Lung (tissue), 12 donors: Measurements from ENCODE around the gene BET1L. TPM values are rescaled to one million over a fixed set of nuclear protein-coding genes. Genes with fewer than 3 reads are reported as not detected.

Source experiments
- ATAC-seq: fragments of 200-7000 bp; cut with Tn5 transposase; one replicate; pipeline ENCODE4 v1.9.1; 2020; ENCODE audit warnings: moderate number of reproducible peaks; ENCODE audit not compliant: insufficient read depth, low FRiP score
- DNase-seq, 3 donors: peaks; one replicate each; pipeline ENCODE4 v3.0.0-alpha.2; 2013 to 2017
- H3K27ac ChIP-seq, 2 donors: one replicate each; pipeline ENCODE4 v1.5.1; 2013; ENCODE audit warnings: mild to moderate bottlenecking in 2 of 2, moderate library complexity in 2 of 2, control low read depth in 1 of 2, inconsistent platforms in 1 of 2, low read depth in 1 of 2, low read length in 1 of 2
- H3K27me3 ChIP-seq, 3 donors: one replicate each; pipeline ENCODE4 v1.5.1; 2013; ENCODE audit warnings: low read length in 2 of 3; ENCODE audit not compliant: control insufficient read depth in 3 of 3, insufficient read depth in 3 of 3
- H3K36me3 ChIP-seq, 4 donors: one replicate each; pipeline ENCODE4 v1.5.1; 2013; ENCODE audit warnings: low read length in 4 of 4, mild to moderate bottlenecking in 1 of 4, moderate library complexity in 1 of 4; ENCODE audit not compliant: control insufficient read depth in 4 of 4, insufficient read depth in 4 of 4
- H3K4me1 ChIP-seq, 5 donors: one replicate each; pipeline ENCODE4 v1.5.1; 2013; ENCODE audit warnings: low read length in 5 of 5, mild to moderate bottlenecking in 2 of 5, moderate library complexity in 1 of 5; ENCODE audit not compliant: control insufficient read depth in 5 of 5, insufficient read depth in 5 of 5
- H3K4me3 ChIP-seq: one replicate; pipeline ENCODE4 v1.5.1; 2013; ENCODE audit warnings: mild to moderate bottlenecking, control low read depth, moderate library complexity
- H3K9ac ChIP-seq, 2 donors: one replicate each; pipeline ENCODE4 v1.5.1; 2013; ENCODE audit warnings: low read length in 2 of 2, control low read depth in 1 of 2; ENCODE audit not compliant: insufficient read depth in 1 of 2
- H3K9me3 ChIP-seq, 4 donors: one replicate each; pipeline ENCODE4 v1.5.1; 2013; ENCODE audit warnings: low read length in 3 of 4, mild to moderate bottlenecking in 1 of 4, moderate library complexity in 1 of 4; ENCODE audit not compliant: control insufficient read depth in 4 of 4, insufficient read depth in 3 of 4
- CTCF ChIP-seq: IDR thresholded peaks from 2 replicates; pipeline ENCODE4 v1.5.1; 2012; ENCODE audit warnings: mild to moderate bottlenecking; ENCODE audit errors: control extremely low read depth, extremely low read depth
- WGBS, 2 donors: extraction: QIAGEN DNeasy Blood & Tissue Kit; methylation state at CpG; one replicate each; pipeline ENCODE4 v1.1.7; 2013; 5-methylcytosine and 5-hydroxymethylcytosine counted together
- polyA plus RNA-seq, 2 donors: library from polyadenylated mRNA; stranded (reverse); fragments of 200-250 nt; gene quantifications; one replicate each; pipeline ENCODE4 v1.2.1, GENCODE V29; 2013
- total RNA-seq, 2 donors: library from RNA; depleted of rRNA in 1 of 2; stranded (reverse); fragments of >200 nt in 1 of 2; gene quantifications; one replicate each; pipeline ENCODE4 v1.2.1, GENCODE V29; 2014 to 2021
- donor health status: control.
- donor health status: control.
- donor health status: Bipolar disorder and iron deficiency.
- donor health status: healthy.
- donor health status: DM: yes; HTN: yes; CAD: no.

BET1L gene
- total and polyA plus RNA-seq, 4 donors, result 29.7 to 58.7 (median 40.0) TPM

- DNase-seq (no peak), ATAC-seq (no peak)
- Histone ChIP-seq H3K9me3 (no peaks in the 10 kb centered on the region), H3K4me3 (no peak overlapping the region), H3K9ac (no peak overlapping the region), H3K27me3 (no peaks in the 10 kb centered on the region), H3K36me3 (peaks cover 11 to 52% (median 47%) of the 10 kb centered on the region in 4 donors), H3K27ac (no peak overlapping the region), H3K4me1 (peaks cover 0 to 18% (median 10%) of the 10 kb centered on the region in 5 donors)
- 88% methylated on average over 4 of the region's 4 CpGs for WGBS, 2 donors
- no peak for TF ChIP-seq CTCF
These were observed 5.9 kb upstream of the BET1L start for GRCh38 chr11:213111-213510.

GRCh38 chr11:212150-213100 is 5.2 kb upstream of the BET1L start:
- H3K36me3 ChIP-seq, result peaks cover 11 to 52% (median 47%) of the 10 kb centered on the region in 4 donors
- H3K27me3 ChIP-seq, result no peaks in the 10 kb centered on the region
- no peaks in the 10 kb centered on the region for H3K9me3 ChIP-seq
- TF ChIP-seq CTCF, result no peak
- WGBS, 2 donors, result 93 to 95% methylated on average over 17 of the region's 17 CpGs
- no peak overlapping the region for H3K4me3 ChIP-seq
- no peak for DNase-seq
- no peak overlapping the region for H3K9ac ChIP-seq
- ATAC-seq, result no peak
- H3K4me1 ChIP-seq, result peaks cover 0 to 18% (median 10%) of the 10 kb centered on the region in 5 donors
- H3K27ac ChIP-seq, result no peak overlapping the region

GRCh38 chr11:211741-212140 is 4.5 kb upstream of the BET1L start:
- Histone ChIP-seq H3K9me3 (no peaks in the 10 kb centered on the region), H3K4me3 (no peak overlapping the region), H3K27ac (no peak overlapping the region), H3K27me3 (no peaks in the 10 kb centered on the region), H3K4me1 (peaks cover 0 to 18% (median 10%) of the 10 kb centered on the region in 5 donors), H3K36me3 (peaks cover 11 to 52% (median 47%) of the 10 kb centered on the region in 4 donors), H3K9ac (no peak overlapping the region)
- WGBS, 2 donors, result 94 to 96% methylated on average over 9 of the region's 9 CpGs
- DNase-seq, result no peak
- no peak for TF ChIP-seq CTCF
- no peak for ATAC-seq
